HG03558 (cell line): ENCODE data around the gene LAPTM5.
"Not testable (repeated sequence)": the region's sequence is repeated elsewhere in the genome, so short reads cannot be mapped to it uniquely, and the experiment has no call there.

Experiments
- ATAC-seq: cut with Tn5 transposase; IDR thresholded peaks from one replicate; pipeline ENCODE4 v1.9.1; 2021; ENCODE audit warnings: moderate number of reproducible peaks; ENCODE audit not compliant: unreplicated experiment; ENCODE audit errors: extremely low read depth

Gene LAPTM5

GRCh38 chr1:30774550-30775432 lies 17.2 kb upstream of the LAPTM5 start:
- no peak for ATAC-seq

DNA sequence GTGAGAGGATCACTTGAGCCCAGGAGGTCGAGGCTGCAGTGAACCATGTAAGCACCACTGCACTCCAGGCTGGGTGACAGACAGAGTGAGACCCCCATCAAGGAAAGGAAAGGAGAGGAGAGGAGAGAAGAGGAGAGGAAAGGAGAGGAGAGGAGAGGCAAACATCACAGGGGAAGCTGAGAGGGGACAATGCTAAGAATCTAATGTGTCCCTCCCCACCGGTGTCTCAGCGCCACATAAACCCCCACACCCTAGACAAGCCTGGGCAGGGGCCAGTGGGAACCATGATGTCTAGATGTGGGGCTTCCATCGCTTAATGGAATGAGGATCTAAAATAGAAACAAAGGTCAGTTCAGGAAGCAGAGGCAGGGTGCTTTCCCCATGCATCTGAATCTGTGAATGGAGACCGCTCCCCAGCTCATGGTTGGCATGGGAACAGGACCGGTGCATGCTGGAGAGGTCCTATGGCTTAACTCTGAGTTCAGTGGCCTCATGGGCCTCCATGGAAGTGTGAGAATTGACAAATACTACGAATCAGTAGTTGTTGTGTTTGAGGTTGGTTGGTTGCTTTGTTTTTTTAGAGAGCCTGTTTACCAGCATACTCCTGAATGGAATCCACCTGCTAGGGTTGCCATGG lies 16.3 kb upstream of the LAPTM5 start:
- no peak for ATAC-seq

DNA sequence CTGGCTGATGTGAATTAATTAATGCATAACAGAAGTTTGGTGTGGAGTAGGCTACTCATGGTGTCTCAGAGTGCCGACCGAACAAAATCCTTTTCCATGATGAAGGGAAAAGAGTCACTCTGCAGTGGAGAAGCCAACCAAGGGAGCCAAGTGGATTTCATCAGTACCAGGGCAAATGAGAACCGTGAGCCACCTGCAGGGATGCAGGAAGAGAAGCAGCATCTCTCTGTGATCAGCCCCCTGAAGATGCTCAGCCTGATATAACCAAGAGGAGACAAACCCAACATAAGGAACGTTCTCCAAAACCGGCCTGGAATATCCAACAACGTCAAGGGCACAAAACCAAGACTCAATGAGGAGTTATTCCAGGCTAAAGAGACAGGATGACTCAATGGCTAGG lies 13.4 kb upstream of the LAPTM5 start:
- no peak for ATAC-seq

DNA sequence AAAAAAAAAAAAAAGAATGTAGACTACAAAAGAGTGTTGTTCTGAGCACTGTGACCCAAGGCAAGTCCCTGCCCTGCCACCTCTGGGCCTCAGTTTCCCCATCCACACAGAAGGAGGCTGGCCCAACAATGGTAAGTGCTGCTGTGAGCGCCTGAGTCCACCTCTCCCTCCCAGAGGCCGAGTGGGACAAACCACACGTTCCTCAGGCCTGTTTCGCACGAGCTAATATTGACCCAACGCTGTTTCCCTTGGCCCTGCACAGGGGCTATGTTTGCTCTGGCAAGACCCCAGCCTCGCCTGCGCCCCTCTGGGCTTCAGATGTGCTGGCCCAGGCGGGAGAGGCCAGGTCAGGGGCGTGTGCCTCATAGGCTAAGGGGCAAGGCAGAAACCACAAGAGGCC lies 12.6 kb upstream of the LAPTM5 start:
- no peak for ATAC-seq

DNA sequence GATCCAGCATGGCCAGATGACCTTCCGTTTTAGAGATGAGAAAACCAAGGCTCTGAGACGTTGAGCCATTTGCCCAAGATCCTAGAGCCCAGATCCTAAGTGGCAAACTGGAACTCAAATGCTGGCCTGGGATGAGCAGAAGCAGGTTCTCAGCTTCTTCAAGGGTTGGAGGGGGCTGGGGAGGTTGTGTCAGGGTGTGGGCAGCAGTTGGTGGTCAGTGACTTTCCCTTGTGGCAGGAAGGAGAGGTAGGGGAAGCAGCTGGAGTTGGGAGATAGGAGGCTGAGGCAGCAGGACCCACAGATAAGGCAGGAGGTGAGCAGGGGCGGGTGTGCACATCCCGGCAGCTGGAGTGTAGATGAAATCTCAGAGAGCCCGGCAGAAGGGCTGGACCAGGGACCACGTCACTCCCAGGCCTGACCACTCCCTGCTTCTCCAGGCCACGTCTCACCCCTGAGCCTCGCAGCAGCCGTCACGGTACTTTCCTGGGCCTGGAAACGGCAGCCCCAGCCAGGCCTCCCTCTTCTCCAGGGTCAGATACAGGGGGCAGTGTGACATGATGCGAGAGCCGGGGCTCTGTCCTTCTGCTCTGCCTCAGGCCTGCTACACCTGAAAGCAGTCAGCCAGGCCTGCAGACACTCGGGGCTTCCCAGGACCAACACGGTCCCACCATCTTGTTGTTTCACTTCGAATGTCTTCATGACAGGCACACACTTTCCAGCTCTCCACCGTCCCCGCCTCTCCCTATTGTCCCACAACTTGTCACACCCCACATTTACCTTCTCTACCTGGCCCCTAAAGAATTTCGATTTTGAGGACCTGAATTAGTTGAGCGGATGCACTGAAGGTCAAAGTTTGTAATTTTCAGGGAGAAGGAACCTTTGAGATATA lies 11.5 kb upstream of the LAPTM5 start:
- ATAC-seq, result no peak

GRCh38 chr1:30768159-30768829 lies 10.7 kb upstream of the LAPTM5 start:
- ATAC-seq, result no peak

DNA sequence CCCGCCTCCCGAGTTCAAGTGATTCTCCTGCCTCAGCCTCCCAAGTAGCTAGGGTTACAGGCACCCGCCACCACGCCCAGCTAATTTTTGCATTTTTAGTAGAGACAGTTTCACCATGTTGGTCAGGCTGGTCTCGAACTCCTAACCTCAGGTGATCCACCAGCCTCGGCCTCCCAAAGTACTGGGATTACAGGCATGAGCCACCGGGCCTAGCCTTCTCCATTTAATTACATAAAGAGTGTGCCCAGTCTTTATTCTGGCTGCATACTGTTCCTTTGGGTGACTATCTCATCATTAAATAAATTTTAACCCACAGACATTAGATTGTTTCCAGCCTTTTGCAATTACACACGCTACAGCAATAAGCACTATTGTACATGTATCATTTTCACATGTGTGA lies 9.4 kb upstream of the LAPTM5 start:
- not testable (repeated sequence) for ATAC-seq

GRCh38 chr1:30765556-30766434 lies 8.2 kb upstream of the LAPTM5 start:
- ATAC-seq, result no peak

GRCh38 chr1:30764939-30765555 lies 7.5 kb upstream of the LAPTM5 start:
- ATAC-seq, result no peak

DNA sequence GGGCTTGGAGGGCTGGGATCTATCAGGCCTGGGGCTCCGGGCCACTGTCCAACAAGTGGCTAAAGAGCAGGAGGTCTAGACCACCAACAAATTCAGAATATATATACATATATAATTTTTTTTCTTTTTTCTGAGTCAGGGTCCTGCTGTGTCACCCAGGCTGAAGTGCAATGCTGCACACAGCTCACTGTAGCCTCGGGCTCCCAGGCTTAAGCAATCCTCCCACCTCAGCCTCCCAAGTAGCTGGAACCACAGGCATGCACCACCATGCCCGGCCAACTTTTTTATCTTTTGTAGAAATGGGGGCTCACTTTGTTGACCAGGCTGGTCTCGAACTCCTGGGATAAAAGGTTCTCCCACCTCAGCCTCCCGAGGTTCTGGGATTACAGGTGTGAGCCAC lies 6.8 kb upstream of the LAPTM5 start:
- no peak for ATAC-seq

DNA sequence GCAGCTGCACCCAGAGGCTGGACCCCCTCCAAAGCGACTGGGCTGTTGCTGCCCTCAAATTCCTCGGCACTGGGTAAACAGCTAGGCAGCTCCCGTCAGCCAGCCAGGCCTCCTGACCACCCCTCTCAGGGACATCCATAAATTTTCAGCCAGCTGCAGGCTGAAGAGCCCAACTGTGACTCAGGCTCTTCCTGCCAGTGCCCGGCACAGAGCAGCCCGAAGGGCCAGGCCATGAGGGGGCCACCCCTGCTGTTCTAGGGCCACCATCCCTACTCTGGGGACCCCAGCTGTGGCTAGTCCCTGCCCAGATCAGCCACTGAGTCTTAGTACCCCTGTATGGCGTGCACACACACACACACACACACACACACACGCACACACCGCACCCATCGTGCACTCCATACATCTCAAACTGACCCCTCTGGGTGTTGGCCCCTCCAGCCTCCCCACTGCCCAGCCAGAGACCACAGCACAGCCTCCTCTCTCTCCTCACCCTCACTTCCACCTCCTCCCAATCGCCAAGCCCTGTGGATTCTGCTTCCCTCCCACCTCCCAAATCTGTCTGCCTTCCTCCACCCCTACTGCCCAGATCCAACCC lies 6.2 kb upstream of the LAPTM5 start:
- no peak for ATAC-seq

DNA sequence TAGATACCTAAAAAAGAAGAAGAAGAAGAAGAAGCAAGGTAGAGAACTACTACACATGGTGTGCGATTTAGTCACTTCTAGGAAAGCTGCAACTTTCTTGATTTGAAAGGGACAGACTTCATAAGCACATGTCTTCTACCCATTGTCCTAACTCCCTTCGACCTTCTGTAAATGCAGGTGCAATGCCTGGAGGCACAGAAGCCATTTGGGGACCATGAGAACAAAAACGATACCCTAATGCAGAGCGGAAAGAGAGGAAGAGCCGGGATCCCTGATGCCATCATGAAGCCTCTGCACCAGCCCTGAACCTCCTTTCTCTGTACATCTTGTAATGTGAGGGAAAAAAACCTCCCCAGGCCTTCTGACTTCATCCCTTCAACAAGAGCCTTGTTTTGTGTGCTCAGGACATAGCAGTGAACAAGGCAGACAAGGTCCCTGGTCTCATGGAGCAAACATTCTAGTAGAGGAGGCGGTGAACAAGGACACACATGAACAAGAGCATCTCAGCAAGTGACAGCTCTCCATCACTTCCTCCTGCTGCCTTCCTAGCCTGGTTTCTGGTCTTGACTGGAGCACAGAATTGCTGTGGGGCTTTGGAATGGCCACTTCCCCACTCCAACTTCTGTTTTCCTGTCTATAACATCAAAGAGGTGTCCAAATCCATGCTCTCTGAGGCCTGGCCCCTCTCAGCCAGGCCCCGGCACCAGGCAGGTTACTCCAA lies 5.5 kb upstream of the LAPTM5 start:
- no peak for ATAC-seq

GRCh38 chr1:30762152-30762929 lies 4.8 kb upstream of the LAPTM5 start:
- no peak for ATAC-seq

- ATAC-seq, result no peak
These were observed 4.0 kb upstream of the LAPTM5 start for GRCh38 chr1:30761381-30762151.

DNA sequence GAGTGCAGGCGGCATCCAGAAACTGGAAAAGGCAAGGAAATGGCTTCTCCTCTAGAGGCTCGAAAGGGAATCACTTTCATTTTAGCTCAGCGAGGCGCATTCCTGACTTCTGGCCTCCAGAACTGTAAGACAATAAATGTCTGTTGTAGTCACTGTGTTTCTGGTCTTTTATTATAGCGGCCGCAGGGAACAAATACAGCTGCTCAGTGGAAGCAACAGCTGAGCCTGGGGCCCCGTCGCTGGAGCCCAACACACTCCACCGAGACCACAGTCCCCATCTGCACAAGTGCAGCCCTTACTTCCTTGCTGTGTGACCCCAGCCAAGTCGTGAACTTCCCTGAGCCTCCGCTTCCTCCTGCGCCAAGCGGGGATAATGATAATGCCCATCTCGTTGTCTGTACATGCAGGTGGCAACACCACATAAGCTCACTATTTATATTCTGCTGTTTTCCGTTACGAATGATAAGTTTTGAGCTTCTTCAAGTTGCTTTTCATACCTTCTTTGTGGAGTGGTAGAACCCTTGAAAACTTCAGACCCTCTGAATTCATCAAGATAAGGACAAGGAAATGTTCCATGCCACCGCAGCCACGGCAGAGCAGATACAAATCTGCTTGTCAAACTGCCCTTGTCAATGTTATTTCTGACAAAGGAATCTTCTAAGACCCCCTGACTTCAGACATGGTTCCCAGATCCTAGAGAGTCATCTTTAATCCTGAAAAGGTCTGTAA lies 3.2 kb upstream of the LAPTM5 start:
- no peak for ATAC-seq
